Measurements from ENCODE around the gene IGF2. TPM values are rescaled to one million over a fixed set of nuclear protein-coding genes. Genes with fewer than 3 reads are reported as not detected.

IGF2 gene
- total and polyA plus RNA-seq, 2 of the 8 experiments (the other 6 are each of a cell fraction or from before 2014, with no cell fraction given), result 0.74 to 1.5 TPM

DNA sequence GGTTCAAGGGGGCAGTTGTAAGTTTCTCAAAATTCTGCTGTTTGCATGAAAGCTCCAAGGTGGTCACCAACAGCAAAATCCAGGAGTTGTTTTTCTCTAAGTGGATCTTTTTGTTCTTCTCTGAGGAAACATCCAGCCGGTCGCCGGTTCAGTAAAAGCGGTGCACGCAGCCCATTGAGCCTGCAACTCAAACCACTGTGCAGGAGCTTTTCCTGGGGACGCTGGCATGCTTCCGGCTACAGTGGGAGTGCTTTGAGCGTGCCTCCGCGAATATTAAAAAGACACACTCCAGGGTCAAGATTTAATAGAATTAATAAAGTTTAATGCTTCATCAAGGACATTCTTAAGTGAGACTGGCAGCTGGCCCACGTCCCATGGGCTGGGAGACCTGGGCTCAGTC lies 25.4 kb downstream of the IGF2 start:
- ChIA-PET CTCF (ENCODE audit: partially characterized antibody) (interaction anchor here (0.9 to 1.9 kb wide), 10 partner anchors 10 to 461 kb away, joined by 3 to 8 read pairs (median 3); no protein-coding TSS in a partner anchor), POLR2A (ENCODE audit: partially characterized antibody) (no interaction called here)
- no peak overlapping the region for H3K4ac ChIP-seq (replicated peaks; ENCODE audit: insufficient read length, low read depth, low read length)
- H3K27me3 ChIP-seq (replicated peaks in 1 of 4; ENCODE audit: control insufficient read depth in 3 of 4, extremely low read depth in 1 of 4, insufficient read depth in 3 of 4, low read length in 3 of 4), result no peaks in the 10 kb centered on the region; a peak in 1 of 7 replicates
- no peak overlapping the region for H4K8ac ChIP-seq (ENCODE audit: extremely low read depth, insufficient read depth, low read length)
- H2BK120ac ChIP-seq (replicated peaks; ENCODE audit: low read depth, low read length), result no peak overlapping the region
- no peaks in the 10 kb centered on the region for H3K79me1 ChIP-seq (ENCODE audit: low read depth, low read length)
- H3K23ac ChIP-seq (ENCODE audit: insufficient read length), result no peak overlapping the region
- no peak overlapping the region for H3K27ac ChIP-seq (ENCODE audit: low read depth, low read length)
- H3K56ac ChIP-seq (replicated peaks; ENCODE audit: insufficient read length, low read depth, low read length), result no peak overlapping the region
- no peak overlapping the region for H2BK15ac ChIP-seq (ENCODE audit: low read length)
- no peak overlapping the region for H2BK20ac ChIP-seq (ENCODE audit: low read length)
- H3K4me2 ChIP-seq (ENCODE audit: insufficient read depth in 1 of 2, low read depth in 2 of 2, low read length in 2 of 2), result no peak overlapping the region
- no peaks in the 10 kb centered on the region for H4K20me1 ChIP-seq (replicated peaks in 1 of 2; ENCODE audit: control insufficient read depth in 1 of 2, insufficient read depth in 2 of 2, low read length in 2 of 2)
- WGBS, 2 experiments (ENCODE audit: extremely low coverage in 1 of 2, insufficient coverage in 1 of 2, insufficient read length in 1 of 2, insufficient replicate concordance in 2 of 2, low coverage in 1 of 2, low lambda C conversion rate in 2 of 2, missing lambda C conversion rate in 1 of 2), result 91% methylated on average over 11 of the region's 11 CpGs; no CpG with 5 or more reads in 1 of the 2 experiments
- H3K9me3 ChIP-seq (ENCODE audit: insufficient read depth in 2 of 2, low read depth in 1 of 2, low read length in 1 of 2), result peaks cover 8 to 13% of the 10 kb centered on the region in 2 experiments
- no peaks in the 10 kb centered on the region for H3K36me3 ChIP-seq (ENCODE audit: control insufficient read depth in 2 of 4, insufficient read depth in 4 of 4, low read length in 3 of 4)
- H3K4me1 ChIP-seq (replicated peaks in 1 of 4; ENCODE audit: control insufficient read depth in 3 of 4, insufficient read depth in 4 of 4, low read length in 3 of 4), result peaks cover 0 to 7% (median 1%) of the 10 kb centered on the region in 4 experiments; a peak in 3 of 7 replicates
- H3K4me3 ChIP-seq (ENCODE audit: extremely low read depth in 1 of 4, insufficient read depth in 2 of 4, low read depth in 3 of 4, low read length in 4 of 4), result no peak overlapping the region
- no peaks in the 10 kb centered on the region for H3K23me2 ChIP-seq (ENCODE audit: low read depth, low read length)
- no peak overlapping the region for H3K14ac ChIP-seq (ENCODE audit: insufficient read length)
- H2BK5ac ChIP-seq (ENCODE audit: low read depth, low read length), result no peak overlapping the region
- no peak overlapping the region for H2BK12ac ChIP-seq (ENCODE audit: low read depth, low read length)
- no peak overlapping the region for H4K91ac ChIP-seq (replicated peaks; ENCODE audit: insufficient read length, low read length)
- no peak overlapping the region for H2AK5ac ChIP-seq (ENCODE audit: low read depth, low read length)
- no peaks in the 10 kb centered on the region for H3K79me2 ChIP-seq (ENCODE audit: control insufficient read depth in 1 of 2, insufficient read depth in 2 of 2, low read length in 2 of 2)
- no peak overlapping the region for H4K5ac ChIP-seq (ENCODE audit: insufficient read length, low read depth, low read length)
- DNase-seq (ENCODE audit: low read depth in 1 of 2, low spot score in 2 of 2) (no peak), FAIRE-seq (no peak)
- no peak overlapping the region for H3K9ac ChIP-seq (replicated peaks in 1 of 4; ENCODE audit: extremely low read depth in 1 of 4, low read depth in 3 of 4, low read length in 3 of 4)
- no peak overlapping the region for H3K18ac ChIP-seq (ENCODE audit: extremely low read depth, low read length)
- H2AFZ ChIP-seq (ENCODE audit: low read length), result no peak overlapping the region
- TF ChIP-seq TCF12 (IDR thresholded peaks at IDR 0.05; ENCODE audit: low read depth, low read length) (no peak), CBX8 (IDR thresholded peaks at IDR 0.05; ENCODE audit: borderline replicate concordance, low read depth, low read length) (no peak), CHD2 (IDR thresholded peaks at IDR 0.05; ENCODE audit: low read length) (no peak), CEBPB (IDR thresholded peaks at IDR 0.05; ENCODE audit: low read depth, low read length) (no peak), BRCA1 (IDR thresholded peaks at IDR 0.05; ENCODE audit: low read depth, low read length) (no peak)

Measured in H1 (cell line).